GM23338 (cell line): ENCODE measurements around the gene TRIM14. TPM values are rescaled to one million over a fixed set of nuclear protein-coding genes. Genes with fewer than 3 reads are reported as not detected.

Source experiments
- ATAC-seq: fragments of 200-7000 bp; cut with Tn5 transposase; 3 replicates; pipeline ENCODE4 v1.9.1; 2020
- DNase-seq: peaks from one replicate; pipeline ENCODE4 v3.0.0-alpha.2; 2015; ENCODE audit warnings: low spot score
- H2AFZ ChIP-seq: fragments of 200-600 bp; sonication (generic); 2 replicates; pipeline ENCODE4 v1.8.0; 2016; ENCODE audit warnings: antibody characterized with exemption, mild to moderate bottlenecking, moderate library complexity
- H3F3A ChIP-seq: fragments of 200-600 bp; sonication (generic); replicated peaks from 2 replicates; pipeline ENCODE4 v1.8.0; 2017; ENCODE audit warnings: antibody characterized with exemption, mixed run types, low read depth
- H3K27ac ChIP-seq: fragments of 200-600 bp; sonication (generic); 2 replicates; pipeline ENCODE4 v1.6.1; 2016; ENCODE audit warnings: low read depth
- H3K27me3 ChIP-seq: fragments of 200-600 bp; sonication (generic); 2 replicates; pipeline ENCODE4 v1.8.0; 2016; ENCODE audit warnings: mild to moderate bottlenecking, mixed run types, moderate library complexity; ENCODE audit not compliant: insufficient read depth
- H3K36me3 ChIP-seq: fragments of 200-600 bp; sonication (generic); 2 replicates; pipeline ENCODE4 v1.8.0; 2016; ENCODE audit warnings: mild to moderate bottlenecking; ENCODE audit not compliant: insufficient read depth
- H3K4me1 ChIP-seq: fragments of 200-600 bp; sonication (generic); 2 replicates; pipeline ENCODE4 v1.8.0; 2016; ENCODE audit warnings: mild to moderate bottlenecking, moderate library complexity; ENCODE audit not compliant: insufficient read depth
- H3K4me2 ChIP-seq: fragments of 200-600 bp; sonication (generic); 2 replicates; pipeline ENCODE4 v1.7.1; 2017; ENCODE audit warnings: mixed run types
- H3K4me3 ChIP-seq: fragments of 200-600 bp; sonication (generic); 2 replicates; pipeline ENCODE4 v1.6.1; 2016; ENCODE audit warnings: mixed run types
- H3K79me2 ChIP-seq: fragments of 200-600 bp; sonication (generic); replicated peaks from 2 replicates; pipeline ENCODE4 v1.8.0; 2017; ENCODE audit warnings: mild to moderate bottlenecking; ENCODE audit not compliant: insufficient read depth
- H3K9me2 ChIP-seq: fragments of 200-600 bp; sonication (generic); 2 replicates; pipeline ENCODE4 v1.8.0; 2017; ENCODE audit not compliant: insufficient read depth
- H4K20me1 ChIP-seq: fragments of 200-600 bp; sonication (generic); replicated peaks from 2 replicates; pipeline ENCODE4 v1.8.0; 2017; ENCODE audit warnings: mild to moderate bottlenecking; ENCODE audit not compliant: insufficient read depth
- H3K27ac Mint-ChIP-seq: 2 replicates; pipeline ENCODE4 v1.8.0; 2020; ENCODE audit warnings: inconsistent platforms, mild to moderate bottlenecking, moderate library complexity, mixed read lengths
- H3K27me3 Mint-ChIP-seq: 3 replicates; pipeline ENCODE4 v1.8.0; 2022; ENCODE audit warnings: low read depth, mild to moderate bottlenecking, moderate library complexity, mixed read lengths, inconsistent platforms; ENCODE audit not compliant: insufficient read depth, poor library complexity
- H3K36me3 Mint-ChIP-seq: 3 replicates; pipeline ENCODE4 v1.8.0; 2021; ENCODE audit warnings: low read depth, mild to moderate bottlenecking, inconsistent platforms, moderate library complexity, mixed read lengths
- H3K4me1 Mint-ChIP-seq: 3 replicates; pipeline ENCODE4 v1.8.0; 2020; ENCODE audit warnings: mild to moderate bottlenecking, inconsistent platforms, mixed read lengths
- H3K4me3 Mint-ChIP-seq: 3 replicates; pipeline ENCODE4 v1.8.0; 2021; ENCODE audit warnings: moderate library complexity, mild to moderate bottlenecking, inconsistent platforms, mixed read lengths
- H3K9me3 Mint-ChIP-seq: 3 replicates; pipeline ENCODE4 v1.8.0; 2020; ENCODE audit warnings: moderate library complexity, mild to moderate bottlenecking, inconsistent platforms, mixed read lengths
- CREB1 ChIP-seq: fragments of 250-450 bp; sonication (Bioruptor Pico); IDR thresholded peaks from 2 replicates; pipeline ENCODE4 v1.5.0; 2020; ENCODE audit warnings: low read depth, mild to moderate bottlenecking, moderate library complexity
- EZH2 ChIP-seq: fragments of 200-600 bp; sonication (generic); IDR thresholded peaks from one replicate; pipeline ENCODE4 v1.8.0; 2017; ENCODE audit warnings: antibody characterized with exemption, mild to moderate bottlenecking, low read depth; ENCODE audit not compliant: unreplicated experiment
- EZH2phosphoT487 ChIP-seq: fragments of 200-600 bp; sonication (generic); IDR thresholded peaks from one replicate; pipeline ENCODE4 v1.8.1; 2018; ENCODE audit warnings: antibody characterized with exemption; ENCODE audit not compliant: unreplicated experiment
- JUNB ChIP-seq: IDR thresholded peaks from one replicate; pipeline ENCODE4 v1.6.1; 2016; ENCODE audit warnings: antibody characterized with exemption; ENCODE audit not compliant: unreplicated experiment
- NANOG ChIP-seq: IDR thresholded peaks from 2 replicates; pipeline ENCODE4 v1.6.1; 2016; ENCODE audit warnings: antibody characterized with exemption, borderline replicate concordance
- POLR2AphosphoS5 ChIP-seq: IDR thresholded peaks from 2 replicates; pipeline ENCODE4 v1.6.1; 2016; ENCODE audit warnings: antibody characterized with exemption, low read depth
- STAT1 ChIP-seq: IDR thresholded peaks from one replicate; pipeline ENCODE4 v1.6.1; 2016; ENCODE audit warnings: antibody characterized with exemption; ENCODE audit not compliant: unreplicated experiment
- ZNF114 ChIP-seq: fragments of 250-450 bp; sonication (Bioruptor Pico); IDR thresholded peaks from 2 replicates; pipeline ENCODE4 v1.5.0; 2020; ENCODE audit warnings: mild to moderate bottlenecking, moderate library complexity
- polyA plus RNA-seq: library from polyadenylated mRNA; unstranded; fragments of >200 nt; fragmentation: Nextera tagmentation; extraction: Ambion mirVana; gene quantifications from 2 replicates; pipeline ENCODE4 v1.2.1, GENCODE V29; 2016
- total RNA-seq: library from RNA; depleted of rRNA; stranded (reverse); fragments of >200 nt; shearing (Covaris generic); gene quantifications from 2 replicates; pipeline ENCODE4 v1.2.3, GENCODE V29; 2014
- TF ChIP-seq, protein P1 (sequence below): IDR thresholded peaks from 2 replicates; pipeline ENCODE4 v1.6.1; 2016; ENCODE audit warnings: antibody characterized with exemption
- TF ChIP-seq, protein P2 (sequence below), 2 experiments: fragments of 200-600 bp in 1 of 2; sonication (generic) in 1 of 2; conservative IDR thresholded peaks; 2 replicates each; pipeline versions ENCODE4 v1.5.1 to v1.6.1; 2016 to 2017; ENCODE audit warnings: antibody characterized with exemption in 2 of 2, low read depth in 2 of 2, mild to moderate bottlenecking in 2 of 2, moderate library complexity in 1 of 2
- TF ChIP-seq, protein P3 (sequence below): fragments of 250-450 bp; sonication (Bioruptor Pico); IDR thresholded peaks from 2 replicates; pipeline ENCODE4 v1.5.0; 2020; ENCODE audit warnings: mild to moderate bottlenecking, moderate library complexity
- TF ChIP-seq, protein P4 (sequence below): IDR thresholded peaks from one replicate; pipeline ENCODE4 v1.6.1; 2018; ENCODE audit warnings: antibody characterized with exemption; ENCODE audit not compliant: unreplicated experiment

Gene TRIM14
- total and polyA plus RNA-seq, 2 experiments from 2014 or later: 17.2 to 25.3 TPM

DNA sequence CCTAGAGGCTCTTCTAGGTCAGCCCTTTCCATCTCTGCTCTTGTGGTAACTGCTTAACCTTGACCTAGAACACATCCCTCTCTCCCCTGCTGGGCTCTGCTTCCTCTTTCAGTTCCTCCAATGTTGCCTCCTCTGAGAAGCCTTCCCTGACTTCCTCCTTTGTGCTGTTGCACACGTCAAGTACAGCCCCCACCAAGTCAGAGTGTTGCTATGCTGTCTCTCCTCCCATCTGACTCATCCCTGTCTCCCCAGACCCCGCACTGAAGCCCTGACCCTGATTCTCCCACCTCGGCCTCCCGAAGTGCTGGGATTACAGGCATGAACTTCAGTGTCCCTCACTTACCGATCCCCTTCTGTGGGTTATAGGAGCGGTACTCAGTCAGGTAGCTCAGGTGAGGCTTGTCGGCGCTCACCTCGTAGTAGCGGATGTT lies 10.4 kb upstream of the TRIM14 start (continued):
- TF ChIP-seq, protein P1, sequence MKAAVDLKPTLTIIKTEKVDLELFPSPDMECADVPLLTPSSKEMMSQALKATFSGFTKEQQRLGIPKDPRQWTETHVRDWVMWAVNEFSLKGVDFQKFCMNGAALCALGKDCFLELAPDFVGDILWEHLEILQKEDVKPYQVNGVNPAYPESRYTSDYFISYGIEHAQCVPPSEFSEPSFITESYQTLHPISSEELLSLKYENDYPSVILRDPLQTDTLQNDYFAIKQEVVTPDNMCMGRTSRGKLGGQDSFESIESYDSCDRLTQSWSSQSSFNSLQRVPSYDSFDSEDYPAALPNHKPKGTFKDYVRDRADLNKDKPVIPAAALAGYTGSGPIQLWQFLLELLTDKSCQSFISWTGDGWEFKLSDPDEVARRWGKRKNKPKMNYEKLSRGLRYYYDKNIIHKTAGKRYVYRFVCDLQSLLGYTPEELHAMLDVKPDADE: no peak

DNA sequence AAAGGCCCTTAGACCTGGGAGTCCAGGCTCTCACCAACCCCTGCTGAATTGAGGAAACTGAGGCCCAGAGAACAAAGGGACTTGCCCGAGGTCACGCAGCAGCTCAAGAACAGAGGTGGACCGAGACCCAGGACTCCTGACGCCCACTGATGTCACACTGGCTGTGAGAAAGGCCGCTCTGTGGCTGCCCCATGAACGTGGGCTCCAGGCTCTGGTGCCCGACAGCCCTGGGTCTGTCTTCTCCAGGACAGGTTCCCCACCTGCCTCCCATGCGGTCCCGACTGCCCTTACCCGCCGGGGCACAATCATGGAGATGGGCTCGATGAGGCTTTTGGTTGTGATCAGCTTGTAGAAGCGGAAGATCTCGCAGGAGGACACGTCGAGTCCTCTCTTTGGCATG lies 9.3 kb upstream of the TRIM14 start:
- no peak for DNase-seq
- Histone ChIP-seq H3K4me1 (no peaks in the 10 kb centered on the region), H3K9me2 (no peaks in the 10 kb centered on the region), H3K79me2 (no peaks in the 10 kb centered on the region), H2AFZ (no peak overlapping the region), H3K27ac (no peak overlapping the region), H3K27me3 (no peaks in the 10 kb centered on the region), H3F3A (no peaks in the 10 kb centered on the region), H3K4me3 (no peak overlapping the region), H3K4me2 (no peak overlapping the region), H4K20me1 (no peaks in the 10 kb centered on the region), H3K36me3 (0 out of 2 replicates have a peak, but pooled peaks cover 4% of the 10 kb centered on the region)
- peaks cover 6% of the 10 kb centered on the region for H3K27me3 Mint-ChIP-seq
- H3K4me1 Mint-ChIP-seq: peaks cover 10% of the 10 kb centered on the region
- no peak overlapping the region for H3K27ac Mint-ChIP-seq
- H3K36me3 Mint-ChIP-seq: peaks cover 34% of the 10 kb centered on the region
- no peak overlapping the region for H3K4me3 Mint-ChIP-seq
- no peak for ATAC-seq
- no peaks in the 10 kb centered on the region for H3K9me3 Mint-ChIP-seq
- TF ChIP-seq EZH2: no peak
- TF ChIP-seq JUNB: no peak
- TF ChIP-seq, protein P1: no peak
- no peak for TF ChIP-seq ZNF114 (CRISPR knock-in tag)
- no peak for TF ChIP-seq EZH2phosphoT487
- TF ChIP-seq STAT1: no peak
- TF ChIP-seq, protein P2, sequence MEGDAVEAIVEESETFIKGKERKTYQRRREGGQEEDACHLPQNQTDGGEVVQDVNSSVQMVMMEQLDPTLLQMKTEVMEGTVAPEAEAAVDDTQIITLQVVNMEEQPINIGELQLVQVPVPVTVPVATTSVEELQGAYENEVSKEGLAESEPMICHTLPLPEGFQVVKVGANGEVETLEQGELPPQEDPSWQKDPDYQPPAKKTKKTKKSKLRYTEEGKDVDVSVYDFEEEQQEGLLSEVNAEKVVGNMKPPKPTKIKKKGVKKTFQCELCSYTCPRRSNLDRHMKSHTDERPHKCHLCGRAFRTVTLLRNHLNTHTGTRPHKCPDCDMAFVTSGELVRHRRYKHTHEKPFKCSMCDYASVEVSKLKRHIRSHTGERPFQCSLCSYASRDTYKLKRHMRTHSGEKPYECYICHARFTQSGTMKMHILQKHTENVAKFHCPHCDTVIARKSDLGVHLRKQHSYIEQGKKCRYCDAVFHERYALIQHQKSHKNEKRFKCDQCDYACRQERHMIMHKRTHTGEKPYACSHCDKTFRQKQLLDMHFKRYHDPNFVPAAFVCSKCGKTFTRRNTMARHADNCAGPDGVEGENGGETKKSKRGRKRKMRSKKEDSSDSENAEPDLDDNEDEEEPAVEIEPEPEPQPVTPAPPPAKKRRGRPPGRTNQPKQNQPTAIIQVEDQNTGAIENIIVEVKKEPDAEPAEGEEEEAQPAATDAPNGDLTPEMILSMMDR (conservative IDR thresholded peaks at IDR 0.05; ENCODE audit: low read depth in 2 of 2): no peak
- TF ChIP-seq, protein P3, sequence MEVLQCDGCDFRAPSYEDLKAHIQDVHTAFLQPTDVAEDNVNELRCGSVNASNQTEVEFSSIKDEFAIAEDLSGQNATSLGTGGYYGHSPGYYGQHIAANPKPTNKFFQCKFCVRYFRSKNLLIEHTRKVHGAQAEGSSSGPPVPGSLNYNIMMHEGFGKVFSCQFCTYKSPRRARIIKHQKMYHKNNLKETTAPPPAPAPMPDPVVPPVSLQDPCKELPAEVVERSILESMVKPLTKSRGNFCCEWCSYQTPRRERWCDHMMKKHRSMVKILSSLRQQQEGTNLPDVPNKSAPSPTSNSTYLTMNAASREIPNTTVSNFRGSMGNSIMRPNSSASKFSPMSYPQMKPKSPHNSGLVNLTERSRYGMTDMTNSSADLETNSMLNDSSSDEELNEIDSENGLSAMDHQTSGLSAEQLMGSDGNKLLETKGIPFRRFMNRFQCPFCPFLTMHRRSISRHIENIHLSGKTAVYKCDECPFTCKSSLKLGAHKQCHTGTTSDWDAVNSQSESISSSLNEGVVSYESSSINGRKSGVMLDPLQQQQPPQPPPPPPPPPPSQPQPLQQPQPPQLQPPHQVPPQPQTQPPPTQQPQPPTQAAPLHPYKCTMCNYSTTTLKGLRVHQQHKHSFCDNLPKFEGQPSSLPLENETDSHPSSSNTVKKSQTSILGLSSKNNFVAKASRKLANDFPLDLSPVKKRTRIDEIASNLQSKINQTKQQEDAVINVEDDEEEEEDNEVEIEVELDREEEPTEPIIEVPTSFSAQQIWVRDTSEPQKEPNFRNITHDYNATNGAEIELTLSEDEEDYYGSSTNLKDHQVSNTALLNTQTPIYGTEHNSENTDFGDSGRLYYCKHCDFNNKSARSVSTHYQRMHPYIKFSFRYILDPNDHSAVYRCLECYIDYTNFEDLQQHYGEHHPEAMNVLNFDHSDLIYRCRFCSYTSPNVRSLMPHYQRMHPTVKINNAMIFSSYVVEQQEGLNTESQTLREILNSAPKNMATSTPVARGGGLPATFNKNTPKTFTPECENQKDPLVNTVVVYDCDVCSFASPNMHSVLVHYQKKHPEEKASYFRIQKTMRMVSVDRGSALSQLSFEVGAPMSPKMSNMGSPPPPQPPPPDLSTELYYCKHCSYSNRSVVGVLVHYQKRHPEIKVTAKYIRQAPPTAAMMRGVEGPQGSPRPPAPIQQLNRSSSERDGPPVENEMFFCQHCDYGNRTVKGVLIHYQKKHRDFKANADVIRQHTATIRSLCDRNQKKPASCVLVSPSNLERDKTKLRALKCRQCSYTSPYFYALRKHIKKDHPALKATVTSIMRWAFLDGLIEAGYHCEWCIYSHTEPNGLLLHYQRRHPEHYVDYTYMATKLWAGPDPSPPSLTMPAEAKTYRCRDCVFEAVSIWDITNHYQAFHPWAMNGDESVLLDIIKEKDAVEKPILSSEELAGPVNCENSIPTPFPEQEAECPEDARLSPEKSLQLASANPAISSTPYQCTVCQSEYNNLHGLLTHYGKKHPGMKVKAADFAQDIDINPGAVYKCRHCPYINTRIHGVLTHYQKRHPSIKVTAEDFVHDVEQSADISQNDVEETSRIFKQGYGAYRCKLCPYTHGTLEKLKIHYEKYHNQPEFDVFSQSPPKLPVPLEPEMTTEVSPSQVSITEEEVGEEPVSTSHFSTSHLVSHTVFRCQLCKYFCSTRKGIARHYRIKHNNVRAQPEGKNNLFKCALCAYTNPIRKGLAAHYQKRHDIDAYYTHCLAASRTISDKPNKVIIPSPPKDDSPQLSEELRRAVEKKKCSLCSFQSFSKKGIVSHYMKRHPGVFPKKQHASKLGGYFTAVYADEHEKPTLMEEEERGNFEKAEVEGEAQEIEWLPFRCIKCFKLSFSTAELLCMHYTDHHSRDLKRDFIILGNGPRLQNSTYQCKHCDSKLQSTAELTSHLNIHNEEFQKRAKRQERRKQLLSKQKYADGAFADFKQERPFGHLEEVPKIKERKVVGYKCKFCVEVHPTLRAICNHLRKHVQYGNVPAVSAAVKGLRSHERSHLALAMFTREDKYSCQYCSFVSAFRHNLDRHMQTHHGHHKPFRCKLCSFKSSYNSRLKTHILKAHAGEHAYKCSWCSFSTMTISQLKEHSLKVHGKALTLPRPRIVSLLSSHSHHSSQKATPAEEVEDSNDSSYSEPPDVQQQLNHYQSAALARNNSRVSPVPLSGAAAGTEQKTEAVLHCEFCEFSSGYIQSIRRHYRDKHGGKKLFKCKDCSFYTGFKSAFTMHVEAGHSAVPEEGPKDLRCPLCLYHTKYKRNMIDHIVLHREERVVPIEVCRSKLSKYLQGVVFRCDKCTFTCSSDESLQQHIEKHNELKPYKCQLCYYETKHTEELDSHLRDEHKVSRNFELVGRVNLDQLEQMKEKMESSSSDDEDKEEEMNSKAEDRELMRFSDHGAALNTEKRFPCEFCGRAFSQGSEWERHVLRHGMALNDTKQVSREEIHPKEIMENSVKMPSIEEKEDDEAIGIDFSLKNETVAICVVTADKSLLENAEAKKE (CRISPR knock-in tag): no peak
- TF ChIP-seq NANOG: no peak
- TF ChIP-seq, protein P4, sequence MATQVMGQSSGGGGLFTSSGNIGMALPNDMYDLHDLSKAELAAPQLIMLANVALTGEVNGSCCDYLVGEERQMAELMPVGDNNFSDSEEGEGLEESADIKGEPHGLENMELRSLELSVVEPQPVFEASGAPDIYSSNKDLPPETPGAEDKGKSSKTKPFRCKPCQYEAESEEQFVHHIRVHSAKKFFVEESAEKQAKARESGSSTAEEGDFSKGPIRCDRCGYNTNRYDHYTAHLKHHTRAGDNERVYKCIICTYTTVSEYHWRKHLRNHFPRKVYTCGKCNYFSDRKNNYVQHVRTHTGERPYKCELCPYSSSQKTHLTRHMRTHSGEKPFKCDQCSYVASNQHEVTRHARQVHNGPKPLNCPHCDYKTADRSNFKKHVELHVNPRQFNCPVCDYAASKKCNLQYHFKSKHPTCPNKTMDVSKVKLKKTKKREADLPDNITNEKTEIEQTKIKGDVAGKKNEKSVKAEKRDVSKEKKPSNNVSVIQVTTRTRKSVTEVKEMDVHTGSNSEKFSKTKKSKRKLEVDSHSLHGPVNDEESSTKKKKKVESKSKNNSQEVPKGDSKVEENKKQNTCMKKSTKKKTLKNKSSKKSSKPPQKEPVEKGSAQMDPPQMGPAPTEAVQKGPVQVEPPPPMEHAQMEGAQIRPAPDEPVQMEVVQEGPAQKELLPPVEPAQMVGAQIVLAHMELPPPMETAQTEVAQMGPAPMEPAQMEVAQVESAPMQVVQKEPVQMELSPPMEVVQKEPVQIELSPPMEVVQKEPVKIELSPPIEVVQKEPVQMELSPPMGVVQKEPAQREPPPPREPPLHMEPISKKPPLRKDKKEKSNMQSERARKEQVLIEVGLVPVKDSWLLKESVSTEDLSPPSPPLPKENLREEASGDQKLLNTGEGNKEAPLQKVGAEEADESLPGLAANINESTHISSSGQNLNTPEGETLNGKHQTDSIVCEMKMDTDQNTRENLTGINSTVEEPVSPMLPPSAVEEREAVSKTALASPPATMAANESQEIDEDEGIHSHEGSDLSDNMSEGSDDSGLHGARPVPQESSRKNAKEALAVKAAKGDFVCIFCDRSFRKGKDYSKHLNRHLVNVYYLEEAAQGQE: no peak
- no peak for TF ChIP-seq POLR2AphosphoS5
- no peak for TF ChIP-seq CREB1 (CRISPR knock-in tag)
